Stimulated activated naive CD8-positive, alpha-beta T cell treated with anti-CD3 and anti-CD28 coated beads, Interleukin-15, amount 100 ng/mL, for 72 hours (primary cell): ENCODE results near the gene GM2A.
"Not testable (repeated sequence)": the region's sequence is repeated elsewhere in the genome, so short reads cannot be mapped to it uniquely, and the experiment has no call there.

Experiments used
- ATAC-seq: fragments of 150-1000 bp; cut with Tn5 transposase; 2 replicates; pipeline ENCODE4 v1.10.0; 2021; ENCODE audit warnings: mild to moderate bottlenecking, moderate library complexity
- DNase-seq, 2 donors: peaks; one replicate each; pipeline ENCODE4 v3.0.0; 2021 to 2022
- H3K27ac Mint-ChIP-seq, 2 donors: one replicate each; pipeline ENCODE4 v1.8.0; 2022; ENCODE audit warnings: mild to moderate bottlenecking in 2 of 2, mixed read lengths in 2 of 2, moderate library complexity in 2 of 2
- H3K27me3 Mint-ChIP-seq: one replicate; pipeline ENCODE4 v1.8.0; 2022; ENCODE audit warnings: mixed read lengths
- H3K4me1 Mint-ChIP-seq: one replicate; pipeline ENCODE4 v1.8.0; 2022; ENCODE audit warnings: mild to moderate bottlenecking, mixed read lengths
- H3K4me3 Mint-ChIP-seq, 2 donors: one replicate each; pipeline ENCODE4 v1.8.0; 2022; ENCODE audit warnings: mild to moderate bottlenecking in 2 of 2, mixed read lengths in 2 of 2, moderate library complexity in 1 of 2
- H3K9me3 Mint-ChIP-seq, 2 donors: one replicate each; pipeline ENCODE4 v1.8.0; 2022; ENCODE audit warnings: mixed read lengths in 2 of 2

GM2A gene

GRCh38 chr5:151222790-151223446 lies 30.1 kb upstream of the GM2A start:
- Mint-ChIP-seq H3K4me1 (peaks cover 65% of the 10 kb centered on the region), H3K27ac (peak overlapping the region; percentile 54 to 92), H3K9me3 (no peaks in the 10 kb centered on the region), H3K4me3 (peak overlapping the region; percentile 82 to 95), H3K27me3 (no peaks in the 10 kb centered on the region)
- DNase-seq (peak in 1 of 2 donors; percentile 65), ATAC-seq (peak; percentile 82)

DNA sequence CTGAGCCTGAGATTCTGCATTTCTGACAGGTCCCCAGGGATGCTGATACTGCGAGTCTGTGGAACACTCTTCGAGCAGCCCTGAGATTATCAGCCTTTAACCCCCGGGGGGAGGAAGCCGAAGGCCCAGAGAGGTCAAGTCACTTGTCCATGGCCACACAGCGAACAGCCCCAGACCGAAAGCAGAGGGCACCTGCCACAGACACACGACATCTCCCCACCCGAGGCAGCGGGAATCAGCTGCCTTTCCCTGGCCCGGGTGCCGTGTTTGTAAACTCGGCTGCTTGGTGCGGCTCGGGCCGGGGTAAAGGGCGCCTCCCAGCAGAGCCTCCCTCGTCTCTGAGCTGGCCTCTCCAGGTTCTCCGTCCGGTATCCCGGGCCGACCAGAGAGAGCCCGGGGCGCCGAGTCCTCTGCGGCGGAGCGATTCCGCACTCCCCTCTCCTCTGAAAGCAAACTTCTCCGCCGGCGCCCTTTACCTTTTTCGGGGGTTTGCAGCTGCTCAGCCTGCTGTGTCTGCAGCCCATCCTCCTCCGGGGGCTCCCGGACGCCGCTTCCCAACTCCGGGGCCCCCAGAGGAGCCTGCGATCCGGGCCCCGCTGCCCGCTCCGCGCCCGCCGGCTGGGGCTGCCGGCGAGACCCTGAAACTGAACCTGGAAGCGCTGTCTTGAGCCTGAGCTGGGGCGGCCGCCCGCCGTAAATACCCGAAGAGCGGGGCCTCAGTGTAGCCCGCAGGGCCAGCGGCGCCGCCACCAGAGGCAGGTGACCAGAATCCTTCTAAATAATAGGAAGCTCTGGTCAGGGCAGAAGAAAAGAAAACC lies 29.3 kb upstream of the GM2A start, which contains the start of gene CCDC69:
Gene CCDC69, minus strand, starts transcription at position 646 of the 818 bp plus-strand sequence. Its CDS starts 122 bp downstream, at position 524.
- H3K27ac Mint-ChIP-seq, result peak within 1 kb of the TSS; percentile 54 to 92
- H3K4me1 Mint-ChIP-seq, result peaks cover 57% of the 10 kb centered on the region
- no peaks in the 10 kb centered on the region for H3K27me3 Mint-ChIP-seq
- DNase-seq, result peak; percentile 68
- H3K4me3 Mint-ChIP-seq, result peak within 1 kb of the TSS; percentile 82 to 95
- ATAC-seq, result peak; percentile 78
- no peaks in the 10 kb centered on the region for H3K9me3 Mint-ChIP-seq

DNA sequence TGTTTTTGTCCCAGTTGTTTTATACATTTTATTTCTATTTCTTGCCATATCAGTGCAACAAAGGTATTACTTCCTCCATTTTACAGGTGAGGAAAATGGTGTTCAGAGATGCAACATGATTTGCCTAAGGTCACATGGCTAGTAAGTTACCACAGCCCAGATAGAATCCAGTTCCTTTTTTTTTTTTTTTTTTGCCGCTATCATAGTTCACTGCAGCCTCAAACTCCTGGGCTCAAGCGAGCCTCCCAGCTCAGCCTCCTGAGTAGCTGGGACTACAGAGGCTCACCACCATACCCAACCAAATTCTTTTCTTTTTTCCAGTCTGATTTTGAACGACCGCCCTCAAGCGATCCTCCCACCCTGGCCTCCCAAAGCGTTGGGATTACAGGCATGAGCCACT lies 28.6 kb upstream of the GM2A start:
- H3K27me3 Mint-ChIP-seq, result no peaks in the 10 kb centered on the region
- H3K9me3 Mint-ChIP-seq, result no peaks in the 10 kb centered on the region
- H3K27ac Mint-ChIP-seq, result peak overlapping the region; percentile 54 to 85
- DNase-seq, result no peak
- peak overlapping the region; percentile 82 to 95 for H3K4me3 Mint-ChIP-seq
- peaks cover 50% of the 10 kb centered on the region for H3K4me1 Mint-ChIP-seq
- ATAC-seq, result no peak

DNA sequence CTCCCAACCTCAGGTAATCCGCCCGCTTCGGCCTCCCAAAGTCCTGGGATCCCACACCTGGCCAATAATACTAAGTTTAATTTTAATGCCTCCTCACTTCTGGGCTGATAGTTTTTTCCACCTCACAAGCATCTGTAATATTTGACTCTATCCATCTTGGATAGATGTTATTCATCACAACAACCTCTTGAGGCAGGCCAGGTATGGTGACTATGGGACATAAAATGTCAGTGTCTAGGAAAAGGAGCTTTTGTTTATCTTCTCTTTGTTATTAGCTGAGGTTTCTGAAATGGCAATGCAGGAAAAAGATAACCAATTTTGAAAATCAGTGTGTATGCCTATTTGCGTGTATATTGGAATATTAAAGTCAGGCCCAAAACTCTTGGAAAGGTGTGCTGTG lies 27.9 kb upstream of the GM2A start:
- Mint-ChIP-seq H3K4me3 (peak overlapping the region; percentile 18 to 50), H3K27me3 (no peaks in the 10 kb centered on the region), H3K4me1 (peaks cover 43% of the 10 kb centered on the region), H3K27ac (peak overlapping the region; percentile 35 to 72), H3K9me3 (no peaks in the 10 kb centered on the region)
- DNase-seq, result no peak
- no peak for ATAC-seq

DNA sequence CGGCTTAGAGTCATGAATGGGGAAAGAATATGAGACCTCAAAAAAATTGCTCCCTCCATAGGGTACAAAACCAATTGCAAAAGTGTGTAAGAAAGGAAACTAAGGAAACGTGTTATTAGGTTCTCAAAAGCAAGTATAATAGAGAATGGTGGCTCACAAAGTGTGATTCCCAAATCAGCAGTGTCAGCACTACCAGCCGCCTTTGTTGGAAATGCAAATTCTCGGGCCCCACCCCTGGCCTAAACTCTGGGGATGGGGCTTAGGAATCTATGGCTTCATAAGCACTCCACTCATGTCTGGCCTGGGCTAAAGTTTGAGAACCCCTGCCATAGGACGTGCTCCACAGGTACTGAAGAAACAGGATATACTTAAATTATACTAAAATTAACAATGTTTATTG lies 27.5 kb upstream of the GM2A start:
- no peak for DNase-seq
- Mint-ChIP-seq H3K9me3 (no peaks in the 10 kb centered on the region), H3K4me1 (peaks cover 39% of the 10 kb centered on the region), H3K27ac (no peak overlapping the region), H3K4me3 (peak overlapping the region in 1 of 2 donors; percentile 18), H3K27me3 (no peaks in the 10 kb centered on the region)
- no peak for ATAC-seq

- no peak overlapping the region for H3K4me3 Mint-ChIP-seq
- H3K9me3 Mint-ChIP-seq, result no peaks in the 10 kb centered on the region
- H3K27ac Mint-ChIP-seq, result no peak overlapping the region
- DNase-seq (no peak), ATAC-seq (no peak)
- H3K4me1 Mint-ChIP-seq, result peaks cover 14% of the 10 kb centered on the region
- H3K27me3 Mint-ChIP-seq, result no peaks in the 10 kb centered on the region
These were observed 25.0 kb upstream of the GM2A start for GRCh38 chr5:151227918-151228447.

GRCh38 chr5:151228986-151229385 lies 24.0 kb upstream of the GM2A start:
- H3K4me1 Mint-ChIP-seq, result peaks cover 24% of the 10 kb centered on the region
- no peaks in the 10 kb centered on the region for H3K9me3 Mint-ChIP-seq
- no peaks in the 10 kb centered on the region for H3K27me3 Mint-ChIP-seq
- H3K4me3 Mint-ChIP-seq, result no peak overlapping the region
- DNase-seq, result no peak
- no peak for ATAC-seq
- H3K27ac Mint-ChIP-seq, result no peak overlapping the region

DNA sequence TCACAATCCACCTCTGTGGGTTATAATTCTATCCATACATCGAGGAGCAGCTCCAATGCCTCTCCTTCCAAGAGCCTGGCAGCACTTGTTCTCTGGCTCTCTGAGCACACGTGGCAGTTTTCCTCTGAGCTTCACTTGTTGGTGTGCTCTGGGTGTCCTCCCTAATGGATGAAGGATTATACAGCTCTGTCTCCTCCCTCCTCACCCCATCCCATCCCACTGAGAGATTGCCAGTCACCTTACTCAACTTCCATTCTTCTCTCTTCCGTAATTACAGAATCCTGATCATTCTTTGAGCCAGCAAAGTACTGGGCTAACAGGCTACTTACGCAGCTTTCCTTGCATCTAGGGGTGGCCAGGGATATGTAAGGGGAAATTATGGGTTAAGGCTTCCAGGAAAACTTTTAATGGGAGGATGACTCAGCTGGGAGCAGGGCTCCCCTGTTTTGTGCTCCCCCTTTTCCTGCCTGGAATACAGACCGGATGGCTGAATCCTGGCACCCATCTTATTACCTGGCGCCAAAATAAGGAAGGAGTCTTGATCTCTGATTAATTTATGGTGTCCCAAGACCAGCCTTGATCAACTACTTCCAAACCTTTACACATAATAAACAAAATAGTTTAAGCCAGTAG lies 22.8 kb upstream of the GM2A start:
- DNase-seq (no peak), ATAC-seq (no peak)
- no peak overlapping the region for H3K27ac Mint-ChIP-seq
- H3K9me3 Mint-ChIP-seq, result no peaks in the 10 kb centered on the region
- H3K27me3 Mint-ChIP-seq, result no peaks in the 10 kb centered on the region
- peaks cover 26% of the 10 kb centered on the region for H3K4me1 Mint-ChIP-seq
- H3K4me3 Mint-ChIP-seq, result no peak overlapping the region

DNA sequence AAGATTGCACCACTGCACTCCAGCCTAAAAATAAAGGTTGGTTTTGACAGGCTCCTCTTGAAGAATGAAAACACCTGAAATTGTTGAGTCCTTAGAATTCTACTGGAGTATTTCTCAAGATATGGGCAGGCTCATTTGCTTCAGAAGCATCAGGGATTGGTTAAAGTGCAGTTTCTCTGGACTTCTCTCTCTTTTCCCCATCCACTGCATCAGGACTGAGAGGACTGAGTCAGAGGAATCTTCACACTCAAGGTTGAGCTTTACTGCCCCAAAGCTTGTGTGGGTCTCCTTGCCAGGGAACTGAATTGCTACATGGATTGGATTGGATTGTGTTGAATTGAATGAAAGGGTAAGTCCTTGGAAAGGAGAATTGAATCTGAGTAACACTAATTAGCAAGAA lies 21.6 kb upstream of the GM2A start:
- no peak for ATAC-seq
- Mint-ChIP-seq H3K27me3 (no peaks in the 10 kb centered on the region), H3K4me1 (peaks cover 27% of the 10 kb centered on the region), H3K27ac (no peak overlapping the region), H3K4me3 (no peak overlapping the region), H3K9me3 (no peaks in the 10 kb centered on the region)
- no peak for DNase-seq

DNA sequence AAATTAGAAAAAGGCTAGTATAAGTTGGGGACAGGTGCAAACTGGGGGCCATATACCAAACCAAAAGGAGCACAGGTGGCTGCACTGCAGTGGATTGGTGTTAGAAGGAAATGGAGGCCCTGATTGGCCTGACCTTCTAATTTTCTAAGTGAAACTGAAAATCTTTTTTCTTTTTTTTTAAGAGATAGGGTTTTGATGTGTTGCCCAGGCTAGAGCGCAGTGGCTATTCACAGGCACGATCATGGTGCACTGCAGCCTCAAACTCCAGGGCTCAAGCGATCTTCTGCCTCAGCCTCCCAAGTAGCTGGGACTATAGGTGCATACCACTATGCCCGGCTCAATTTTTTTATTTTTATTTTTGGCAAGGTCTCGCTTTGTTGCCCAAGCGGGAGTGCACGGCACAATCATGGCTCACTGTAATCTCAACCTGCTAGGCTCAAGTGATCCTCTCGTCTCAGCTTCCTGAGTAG lies 19.3 kb upstream of the GM2A start:
- DNase-seq, result no peak
- Mint-ChIP-seq H3K27me3 (no peaks in the 10 kb centered on the region), H3K27ac (no peak overlapping the region), H3K9me3 (no peaks in the 10 kb centered on the region), H3K4me1 (peaks cover 27% of the 10 kb centered on the region), H3K4me3 (no peak overlapping the region)
- ATAC-seq, result no peak

DNA sequence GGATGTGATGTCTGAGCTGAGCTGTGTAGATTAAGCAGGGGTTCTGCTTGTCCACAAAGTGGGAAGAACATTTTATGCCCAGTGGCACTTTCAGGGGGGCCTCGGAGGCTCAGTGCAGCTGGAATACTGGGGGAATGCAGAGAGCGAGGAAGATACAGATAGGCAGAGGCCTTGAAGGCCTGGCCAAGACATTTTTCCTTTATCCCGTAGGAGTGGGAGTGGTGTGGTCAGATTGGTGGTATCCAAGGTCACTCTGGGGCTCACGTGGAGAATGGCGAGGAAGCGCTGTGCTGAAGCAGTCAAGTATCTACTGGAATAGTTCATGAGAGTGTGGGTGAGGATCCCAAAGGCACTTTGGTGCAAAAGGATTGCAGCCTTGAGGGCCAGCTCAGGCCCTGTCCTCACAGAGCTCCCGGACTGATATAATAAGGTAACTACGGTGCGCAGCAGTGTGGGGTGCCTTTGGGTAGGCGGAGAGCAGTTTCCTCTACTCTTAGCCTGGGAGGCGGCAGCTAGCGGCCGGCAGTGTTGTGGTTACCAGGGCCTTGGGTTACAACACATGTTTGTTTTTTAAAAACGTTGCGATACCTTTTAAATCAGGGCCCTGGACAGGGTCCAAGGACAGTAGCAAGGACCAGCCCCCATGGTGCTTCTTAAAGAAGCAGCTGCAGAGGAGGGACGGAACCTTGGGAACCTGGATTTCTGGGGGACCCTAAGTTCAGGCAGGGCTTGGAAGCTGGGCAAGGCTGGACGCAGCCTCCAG lies 18.3 kb upstream of the GM2A start:
- H3K9me3 Mint-ChIP-seq, result no peaks in the 10 kb centered on the region
- H3K4me1 Mint-ChIP-seq, result peaks cover 27% of the 10 kb centered on the region
- peak overlapping the region; percentile 2 to 26 for H3K4me3 Mint-ChIP-seq
- peak in 1 of 2 donors; percentile 31 for DNase-seq
- peak overlapping the region; percentile 33 to 34 for H3K27ac Mint-ChIP-seq
- peak; percentile 81 for ATAC-seq
- H3K27me3 Mint-ChIP-seq, result no peaks in the 10 kb centered on the region

DNA sequence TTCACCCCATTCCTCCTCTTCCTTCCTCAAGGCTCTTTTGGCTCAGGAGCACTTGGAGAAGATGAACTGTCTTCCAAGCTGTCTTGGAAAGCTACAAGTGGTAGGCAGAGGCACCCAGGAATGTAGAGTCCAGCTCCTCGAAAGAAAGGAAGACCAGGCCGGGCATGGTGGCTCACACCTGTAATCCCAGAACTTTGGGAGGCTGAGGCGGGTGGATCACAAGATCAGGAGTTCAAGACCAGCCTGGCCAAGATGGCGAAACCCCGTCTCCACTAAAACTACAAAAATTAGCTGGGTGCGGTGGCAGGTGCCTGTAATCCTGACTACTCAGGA lies 17.8 kb upstream of the GM2A start:
- not testable (repeated sequence) for DNase-seq, ATAC-seq, H3K27me3 Mint-ChIP-seq, H3K9me3 Mint-ChIP-seq
- Mint-ChIP-seq H3K4me1 (peaks cover 27% of the 10 kb centered on the region), H3K4me3 (peak overlapping the region in 1 of 2 donors; percentile 2), H3K27ac (peak overlapping the region; percentile 33 to 34)

DNA sequence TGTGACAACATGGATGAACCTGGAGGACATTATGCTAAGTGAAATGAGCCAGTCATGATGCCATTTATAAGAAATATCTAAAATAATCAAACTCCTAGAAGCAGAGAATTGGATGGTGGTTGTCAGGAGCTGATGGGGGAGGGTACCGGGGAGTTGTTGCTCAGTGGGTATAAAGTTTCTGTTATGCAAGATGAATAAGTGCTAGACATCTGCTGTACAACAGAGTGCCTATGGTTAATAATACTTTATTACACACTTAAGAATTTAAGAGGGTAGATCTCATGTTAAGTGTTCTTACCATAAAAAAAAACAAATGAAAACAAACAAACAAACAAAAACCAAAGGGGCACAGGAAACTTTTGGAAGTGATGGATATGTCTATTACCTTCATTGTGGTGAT lies 16.1 kb upstream of the GM2A start:
- Mint-ChIP-seq H3K27ac (no peak overlapping the region), H3K9me3 (no peaks in the 10 kb centered on the region), H3K4me3 (no peak overlapping the region), H3K27me3 (no peaks in the 10 kb centered on the region), H3K4me1 (peaks cover 27% of the 10 kb centered on the region)
- ATAC-seq (no peak), DNase-seq (no peak)

- Mint-ChIP-seq H3K4me1 (peaks cover 27% of the 10 kb centered on the region), H3K27ac (no peak overlapping the region), H3K9me3 (no peaks in the 10 kb centered on the region), H3K27me3 (no peaks in the 10 kb centered on the region), H3K4me3 (peak overlapping the region in 1 of 2 donors; percentile 58)
- ATAC-seq (no peak), DNase-seq (no peak)
These were observed 15.3 kb upstream of the GM2A start for GRCh38 chr5:151237685-151238084.

- Mint-ChIP-seq H3K9me3 (no peaks in the 10 kb centered on the region), H3K27ac (peak overlapping the region in 1 of 2 donors; percentile 22), H3K4me1 (peaks cover 24% of the 10 kb centered on the region), H3K4me3 (peak overlapping the region; percentile 36 to 58), H3K27me3 (no peaks in the 10 kb centered on the region)
- DNase-seq (no peak), ATAC-seq (peak; percentile 44)
These were observed 14.7 kb upstream of the GM2A start for GRCh38 chr5:151238303-151238741.
